Muscle layer of duodenum (tissue), 2 donors: ENCODE measurements around the gene NLRP13.
"Not testable (repeated sequence)": the region's sequence is repeated elsewhere in the genome, so short reads cannot be mapped to it uniquely, and the experiment has no call there.

Experiments
- H3K27ac ChIP-seq: one replicate; pipeline ENCODE4 v1.7.0; 2013; ENCODE audit warnings: mild to moderate bottlenecking, low read length
- H3K27me3 ChIP-seq: one replicate; pipeline ENCODE4 v1.7.0; 2013; ENCODE audit warnings: low read depth, mild to moderate bottlenecking, control low read depth, low read length
- H3K36me3 ChIP-seq, 2 donors: one replicate each; pipeline ENCODE4 v1.7.0; 2013; ENCODE audit warnings: low read length in 2 of 2, control low read depth in 1 of 2, mild to moderate bottlenecking in 1 of 2; ENCODE audit not compliant: insufficient read depth in 2 of 2, control insufficient read depth in 1 of 2
- H3K4me1 ChIP-seq, 2 donors: one replicate each; pipeline ENCODE4 v1.7.0; 2013; ENCODE audit warnings: low read length in 2 of 2, mild to moderate bottlenecking in 2 of 2, control low read depth in 1 of 2, moderate library complexity in 1 of 2; ENCODE audit not compliant: insufficient read depth in 2 of 2, control insufficient read depth in 1 of 2
- H3K4me3 ChIP-seq, 2 donors: one replicate each; pipeline ENCODE4 v1.7.0; 2013; ENCODE audit warnings: low read length in 2 of 2, low read depth in 1 of 2, mild to moderate bottlenecking in 1 of 2
- H3K9me3 ChIP-seq, 2 donors: one replicate each; pipeline ENCODE4 v1.7.0; 2013; ENCODE audit warnings: low read length in 2 of 2, control low read depth in 1 of 2, mild to moderate bottlenecking in 1 of 2; ENCODE audit not compliant: control insufficient read depth in 1 of 2
- donor health status: healthy.

NLRP13 gene

GRCh38 chr19:55935206-55935605, 3.1 kb upstream of the NLRP13 start:
- no peaks in the 10 kb centered on the region for H3K4me1 ChIP-seq
- H3K27ac ChIP-seq: no peak overlapping the region
- peaks cover 0 to 3% of the 10 kb centered on the region in 2 donors for H3K9me3 ChIP-seq
- H3K36me3 ChIP-seq: no peaks in the 10 kb centered on the region
- H3K27me3 ChIP-seq: no peaks in the 10 kb centered on the region
- no peak overlapping the region for H3K4me3 ChIP-seq

GRCh38 chr19:55930996-55931515, 1.1 kb downstream of the NLRP13 start:
- Histone ChIP-seq H3K4me3 (no peak overlapping the region), H3K27ac (no peak overlapping the region), H3K9me3 (no peaks in the 10 kb centered on the region), H3K4me1 (no peaks in the 10 kb centered on the region), H3K36me3 (no peaks in the 10 kb centered on the region), H3K27me3 (no peaks in the 10 kb centered on the region)

- H3K36me3 ChIP-seq, H3K27ac ChIP-seq, H3K27me3 ChIP-seq, H3K4me1 ChIP-seq, H3K4me3 ChIP-seq, H3K9me3 ChIP-seq: not testable (repeated sequence)
Measured at GRCh38 chr19:55929258-55929657, 2.9 kb downstream of the NLRP13 start.

GRCh38 chr19:55927991-55928390, 4.1 kb downstream of the NLRP13 start:
- H3K27ac ChIP-seq: no peak overlapping the region
- H3K9me3 ChIP-seq: peaks cover 0 to 5% of the 10 kb centered on the region in 2 donors
- no peaks in the 10 kb centered on the region for H3K4me1 ChIP-seq
- H3K36me3 ChIP-seq: no peaks in the 10 kb centered on the region
- no peaks in the 10 kb centered on the region for H3K27me3 ChIP-seq
- H3K4me3 ChIP-seq: no peak overlapping the region

GRCh38 chr19:55923556-55923955, 8.6 kb downstream of the NLRP13 start:
- no peak overlapping the region for H3K4me3 ChIP-seq
- no peaks in the 10 kb centered on the region for H3K36me3 ChIP-seq
- no peaks in the 10 kb centered on the region for H3K4me1 ChIP-seq
- no peaks in the 10 kb centered on the region for H3K27me3 ChIP-seq
- no peak overlapping the region for H3K27ac ChIP-seq
- H3K9me3 ChIP-seq: peaks cover 4 to 17% of the 10 kb centered on the region in 2 donors

- H3K36me3 ChIP-seq: no peaks in the 10 kb centered on the region
- H3K4me1 ChIP-seq: no peaks in the 10 kb centered on the region
- peaks cover 0 to 13% of the 10 kb centered on the region in 2 donors for H3K9me3 ChIP-seq
- no peak overlapping the region for H3K4me3 ChIP-seq
- H3K27me3 ChIP-seq: no peaks in the 10 kb centered on the region
- H3K27ac ChIP-seq: no peak overlapping the region
Measured at GRCh38 chr19:55913643-55914268, 18.4 kb downstream of the NLRP13 start.

- Histone ChIP-seq H3K27me3 (no peaks in the 10 kb centered on the region), H3K27ac (no peak overlapping the region), H3K4me1 (no peaks in the 10 kb centered on the region), H3K36me3 (no peaks in the 10 kb centered on the region), H3K4me3 (no peak overlapping the region), H3K9me3 (peaks cover 0 to 14% of the 10 kb centered on the region in 2 donors)
Measured at GRCh38 chr19:55912916-55913315, 19.2 kb downstream of the NLRP13 start.

GRCh38 chr19:55909801-55910200, 22.3 kb downstream of the NLRP13 start:
- H3K9me3 ChIP-seq: peaks cover 0 to 12% of the 10 kb centered on the region in 2 donors
- no peaks in the 10 kb centered on the region for H3K27me3 ChIP-seq
- H3K4me3 ChIP-seq: no peak overlapping the region

GRCh38 chr19:55907746-55908145, 24.4 kb downstream of the NLRP13 start:
- no peak overlapping the region for H3K27ac ChIP-seq
- no peaks in the 10 kb centered on the region for H3K27me3 ChIP-seq
- no peaks in the 10 kb centered on the region for H3K4me1 ChIP-seq
- no peak overlapping the region for H3K4me3 ChIP-seq
- no peaks in the 10 kb centered on the region for H3K36me3 ChIP-seq
- H3K9me3 ChIP-seq: peaks cover 0 to 7% of the 10 kb centered on the region in 2 donors

More at GRCh38 chr19:55909801-55910200, 22.3 kb downstream of the NLRP13 start:
- Histone ChIP-seq H3K27ac (no peak overlapping the region), H3K4me1 (no peaks in the 10 kb centered on the region), H3K36me3 (no peaks in the 10 kb centered on the region)

- Histone ChIP-seq H3K4me1 (no peaks in the 10 kb centered on the region), H3K27me3 (no peaks in the 10 kb centered on the region), H3K36me3 (no peaks in the 10 kb centered on the region), H3K27ac (no peak overlapping the region), H3K9me3 (peaks cover 0 to 7% of the 10 kb centered on the region in 2 donors), H3K4me3 (no peak overlapping the region)
Measured at GRCh38 chr19:55907286-55907685, 24.9 kb downstream of the NLRP13 start.

GRCh38 chr19:55902080-55902751, 29.9 kb downstream of the NLRP13 start:
- Histone ChIP-seq H3K4me1 (no peaks in the 10 kb centered on the region), H3K27ac (no peak overlapping the region), H3K9me3 (peaks cover 0 to 4% of the 10 kb centered on the region in 2 donors), H3K36me3 (no peaks in the 10 kb centered on the region), H3K4me3 (no peak overlapping the region), H3K27me3 (no peaks in the 10 kb centered on the region)
